HUES6 (cell line): ENCODE data around the gene PRR22.

Experiments
- H3K27ac ChIP-seq: 2 replicates; pipeline ENCODE4 v1.7.0; 2013; ENCODE audit warnings: low read depth, mild to moderate bottlenecking, low read length, inconsistent platforms
- H3K27me3 ChIP-seq: 2 replicates; pipeline ENCODE4 v1.6.1; 2013; ENCODE audit warnings: low read length; ENCODE audit not compliant: control insufficient read depth, insufficient read depth
- H3K36me3 ChIP-seq: 2 replicates; pipeline ENCODE4 v1.6.1; 2013; ENCODE audit warnings: low read length; ENCODE audit not compliant: control insufficient read depth, insufficient read depth
- H3K4me1 ChIP-seq: 2 replicates; pipeline ENCODE4 v1.6.1; 2013; ENCODE audit warnings: low read length; ENCODE audit not compliant: control insufficient read depth, insufficient read depth
- H3K4me3 ChIP-seq: 2 replicates; pipeline ENCODE4 v1.5.1; 2013; ENCODE audit warnings: low read depth, low read length
- H3K9ac ChIP-seq: one replicate; pipeline ENCODE4 v1.6.1; 2013; ENCODE audit warnings: mild to moderate bottlenecking, low read length
- H3K9me3 ChIP-seq: 2 replicates; pipeline ENCODE4 v1.6.1; 2013; ENCODE audit warnings: low read depth, low read length; ENCODE audit not compliant: control insufficient read depth, insufficient read depth

The PRR22 gene

GRCh38 chr19:5801796-5802619, 17.5 kb upstream of the PRR22 start:
- Histone ChIP-seq H3K9me3 (no peaks in the 10 kb centered on the region), H3K27ac (no peak overlapping the region), H3K27me3 (peaks cover 24% of the 10 kb centered on the region), H3K9ac (no peak overlapping the region), H3K36me3 (no peaks in the 10 kb centered on the region), H3K4me3 (peak overlapping the region; percentile 35), H3K4me1 (peaks cover 7% of the 10 kb centered on the region)

- no peak overlapping the region for H3K27ac ChIP-seq
- peaks cover 23% of the 10 kb centered on the region for H3K27me3 ChIP-seq
- no peaks in the 10 kb centered on the region for H3K9me3 ChIP-seq
- no peaks in the 10 kb centered on the region for H3K36me3 ChIP-seq
- H3K9ac ChIP-seq = no peak overlapping the region
- peaks cover 3% of the 10 kb centered on the region; the same call in 1 of the 2 replicates for H3K4me1 ChIP-seq
- H3K4me3 ChIP-seq = no peak overlapping the region
Measured at GRCh38 chr19:5800361-5801270, 16.1 kb upstream of the PRR22 start.

DNA sequence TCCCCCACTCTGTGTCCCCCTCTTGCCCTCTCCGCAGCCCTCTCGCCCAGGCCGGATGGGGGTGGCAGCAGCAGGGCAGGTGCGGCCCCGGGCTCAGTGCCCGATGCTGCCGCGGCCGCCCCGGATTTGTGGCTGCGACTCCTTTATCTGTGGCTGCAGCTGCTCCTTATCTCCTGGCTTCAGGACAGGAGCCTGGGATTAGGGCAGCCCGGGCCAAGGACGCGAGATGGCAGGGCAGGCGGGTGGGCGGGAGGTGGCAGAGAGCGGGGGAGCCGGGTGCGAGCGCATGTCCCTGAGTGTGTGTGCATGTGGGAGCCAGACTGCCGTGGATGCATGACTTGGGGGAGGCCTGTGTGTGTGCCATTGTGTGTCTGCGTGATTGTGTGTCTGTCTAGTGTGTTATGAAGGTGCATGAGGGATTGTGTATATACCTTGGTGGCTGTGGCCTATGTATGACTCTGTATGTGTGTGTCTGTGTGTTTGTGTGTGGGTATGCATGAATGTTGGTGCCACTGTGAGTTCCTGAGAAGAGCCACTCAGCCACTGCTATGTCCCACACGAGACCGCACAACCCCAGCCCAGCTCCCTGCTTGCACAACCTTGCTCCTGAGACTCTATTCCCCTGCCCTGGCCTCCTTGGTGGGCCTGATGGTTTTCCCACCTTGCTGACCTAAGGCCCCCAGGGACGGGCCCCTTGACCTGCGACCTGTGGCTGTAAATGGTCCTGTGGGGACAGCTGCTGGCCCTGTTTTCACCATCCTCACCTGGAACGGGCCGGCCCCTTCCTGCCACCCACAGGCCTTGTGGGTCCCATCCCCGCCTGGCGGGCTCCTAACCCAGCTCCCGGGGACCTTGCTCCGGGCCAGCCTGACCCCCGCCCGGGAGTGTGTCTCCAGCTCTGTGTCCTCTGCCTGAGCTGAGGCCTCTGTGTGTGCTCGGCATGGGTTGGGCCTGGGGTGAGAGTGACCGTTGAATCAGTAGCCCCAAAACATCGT, 15.0 kb upstream of the PRR22 start:
- Histone ChIP-seq H3K4me3 (no peak overlapping the region), H3K9me3 (no peaks in the 10 kb centered on the region), H3K27me3 (peaks cover 19% of the 10 kb centered on the region), H3K9ac (no peak overlapping the region), H3K27ac (no peak overlapping the region), H3K4me1 (peaks cover 3% of the 10 kb centered on the region; the same call in 1 of the 2 replicates), H3K36me3 (no peaks in the 10 kb centered on the region)

DNA sequence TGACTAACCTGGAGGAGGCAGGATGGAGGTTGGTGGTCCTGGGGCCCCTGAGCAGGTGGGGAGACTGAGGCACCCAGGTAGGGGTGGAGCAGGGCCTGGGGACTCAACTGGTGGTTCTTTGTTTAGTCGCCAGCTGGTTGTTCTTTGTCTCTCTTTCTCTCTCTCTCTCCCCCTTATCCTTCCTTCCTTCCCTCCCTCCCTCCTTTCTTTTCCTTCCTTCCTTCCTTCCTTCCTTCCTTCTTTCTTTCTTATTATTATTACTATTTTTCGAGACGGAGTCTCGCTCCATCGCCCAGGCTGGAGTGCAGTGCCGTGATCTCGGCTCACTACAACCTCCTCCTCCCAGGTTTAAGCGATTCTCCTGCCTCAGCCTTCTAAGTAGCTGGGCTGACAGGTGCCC, 13.7 kb upstream of the PRR22 start:
- no peaks in the 10 kb centered on the region for H3K36me3 ChIP-seq
- no peak overlapping the region for H3K27ac ChIP-seq
- H3K4me3 ChIP-seq = no peak overlapping the region
- H3K27me3 ChIP-seq = peaks cover 14% of the 10 kb centered on the region
- H3K9ac ChIP-seq = no peak overlapping the region
- H3K4me1 ChIP-seq = 0 out of 2 replicates have a peak, but pooled peaks cover 3% of the 10 kb centered on the region
- no peaks in the 10 kb centered on the region for H3K9me3 ChIP-seq

GRCh38 chr19:5795382-5795919, 10.9 kb upstream of the PRR22 start:
- Histone ChIP-seq H3K36me3 (no peaks in the 10 kb centered on the region), H3K27ac (no peak overlapping the region), H3K9me3 (no peaks in the 10 kb centered on the region), H3K9ac (no peak overlapping the region), H3K4me3 (no peak overlapping the region), H3K27me3 (0 out of 2 replicates have a peak, but pooled peaks cover 3% of the 10 kb centered on the region), H3K4me1 (no peaks in the 10 kb centered on the region)

GRCh38 chr19:5793188-5793587, 8.6 kb upstream of the PRR22 start:
- Histone ChIP-seq H3K4me3 (no peak overlapping the region), H3K9ac (no peak overlapping the region), H3K27me3 (0 out of 2 replicates have a peak, but pooled peaks cover 2% of the 10 kb centered on the region), H3K27ac (no peak overlapping the region), H3K36me3 (peaks cover 18% of the 10 kb centered on the region), H3K4me1 (no peaks in the 10 kb centered on the region), H3K9me3 (no peaks in the 10 kb centered on the region)

DNA sequence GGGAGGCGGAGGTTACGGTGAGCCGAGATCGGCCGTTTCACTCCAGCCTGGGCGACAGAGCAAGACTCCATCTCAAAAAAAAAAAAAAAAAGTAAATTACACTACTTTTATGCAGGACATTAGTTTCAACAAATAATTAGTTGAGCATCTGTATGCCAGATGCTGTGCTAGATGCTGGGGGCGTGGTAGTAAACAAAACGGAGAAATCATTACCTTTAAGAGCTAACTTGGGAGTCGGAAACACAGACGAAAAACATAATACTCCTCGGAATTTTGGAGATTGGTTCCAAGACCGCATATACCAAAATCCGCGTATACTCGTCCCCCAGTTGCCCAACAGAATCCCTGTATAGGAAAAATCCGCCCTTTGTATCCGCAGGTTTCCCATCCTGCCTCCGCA, 7.7 kb upstream of the PRR22 start:
- Histone ChIP-seq H3K36me3 (peaks cover 28% of the 10 kb centered on the region), H3K27me3 (no peaks in the 10 kb centered on the region), H3K4me3 (no peak overlapping the region), H3K9me3 (no peaks in the 10 kb centered on the region), H3K9ac (no peak overlapping the region), H3K4me1 (no peaks in the 10 kb centered on the region), H3K27ac (no peak overlapping the region)

DNA sequence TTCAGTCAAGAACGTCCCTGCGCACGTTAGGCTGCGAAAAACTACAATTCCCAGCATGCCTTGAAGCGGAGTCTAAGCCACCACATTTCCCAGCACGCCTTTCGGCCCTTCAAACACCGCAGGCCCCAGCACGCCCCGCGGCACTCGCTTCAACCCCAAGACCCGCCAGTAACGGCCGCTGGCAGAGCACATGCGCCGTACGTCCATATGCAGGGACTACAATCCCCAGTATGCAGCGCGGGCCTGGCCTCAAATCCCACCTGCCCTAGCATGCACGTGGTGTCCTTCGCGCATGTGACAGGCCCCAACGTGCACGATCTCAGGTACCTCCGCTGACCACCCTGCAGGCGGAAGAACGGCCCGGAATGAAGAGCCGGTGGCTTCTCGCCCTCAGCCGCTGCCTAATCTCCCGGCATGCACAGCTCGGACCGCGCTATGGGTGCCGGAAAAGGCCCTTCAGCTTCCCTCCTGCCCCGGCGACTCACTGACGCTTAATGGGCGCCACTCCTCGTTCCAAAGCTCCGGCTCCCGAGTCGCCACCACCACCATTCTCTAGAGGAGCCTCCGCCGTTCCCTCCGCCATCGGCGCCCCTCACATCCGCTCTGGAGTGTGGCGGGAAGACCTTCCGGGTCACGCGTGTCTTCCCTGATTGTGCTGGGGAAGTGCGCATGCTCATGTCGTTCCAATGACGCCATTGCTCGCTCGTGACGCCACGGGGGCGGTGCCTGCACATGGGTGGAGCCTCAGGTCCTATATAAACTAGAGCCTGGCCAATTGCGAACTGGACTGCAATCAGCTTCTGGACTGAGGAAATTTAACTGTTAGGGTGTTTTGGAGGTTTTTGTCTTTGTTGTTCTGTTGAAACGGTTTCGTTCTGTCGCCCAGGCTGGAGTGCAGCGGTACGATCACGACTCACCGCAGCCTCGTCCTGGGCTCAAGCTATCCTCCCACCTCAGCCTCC, 6.3 kb upstream of the PRR22 start, which contains the start of gene DUS3L:
DUS3L (minus strand) TSS at position 605 of the 962 bp plus-strand sequence; CDS start at position 583, 22 bp downstream.
- peak within 1 kb of the TSS; percentile 78 for H3K4me3 ChIP-seq
- H3K27me3 ChIP-seq = no peaks in the 10 kb centered on the region
- H3K36me3 ChIP-seq = peaks cover 42% of the 10 kb centered on the region
- H3K9ac ChIP-seq = peak within 1 kb of the TSS; percentile 95
- no peaks in the 10 kb centered on the region for H3K4me1 ChIP-seq
- H3K9me3 ChIP-seq = no peaks in the 10 kb centered on the region
- peak within 1 kb of the TSS; percentile 89 for H3K27ac ChIP-seq

- Histone ChIP-seq H3K27me3 (no peaks in the 10 kb centered on the region), H3K9ac (no peak overlapping the region), H3K36me3 (peaks cover 50% of the 10 kb centered on the region), H3K4me1 (no peaks in the 10 kb centered on the region), H3K4me3 (peak overlapping the region; percentile 78), H3K9me3 (no peaks in the 10 kb centered on the region), H3K27ac (no peak overlapping the region)
Measured at GRCh38 chr19:5789886-5790558, 5.5 kb upstream of the PRR22 start.
